Measurements from ENCODE around the gene NAPSA. TPM values are rescaled to one million over a fixed set of nuclear protein-coding genes. Genes with fewer than 3 reads are reported as not detected.
"Not testable (repeated sequence)": the region's sequence is repeated elsewhere in the genome, so short reads cannot be mapped to it uniquely, and the experiment has no call there.

Gene NAPSA
- polyA plus RNA-seq, 3 donors = 0.28 to 2.1 (median 1.4) TPM

GRCh38 chr19:50337031-50337430 is 28.4 kb downstream of the NAPSA start:
- H3K27ac ChIP-seq (ENCODE audit: low read depth, low read length) = not testable (repeated sequence)
- WGBS, 3 donors = 80 to 88% (median 86%) methylated on average over 5 to 6 of the region's 6 CpGs

GRCh38 chr19:50334741-50335421 is 30.6 kb downstream of the NAPSA start:
- WGBS, 3 donors = 93 to 94% (median 93%) methylated on average over 12 of the region's 12 CpGs
- no peak overlapping the region for H3K27ac ChIP-seq (ENCODE audit: low read depth, low read length)

- 10 to 13% (median 11%) methylated on average over 54 of the region's 54 CpGs for WGBS, 3 donors
- no peak overlapping the region for H3K27ac ChIP-seq (ENCODE audit: low read depth, low read length)
Observed at GRCh38 chr19:50333737-50334617, 31.5 kb downstream of the NAPSA start.

GRCh38 chr19:50333235-50333736 is 32.2 kb downstream of the NAPSA start:
- 1% methylated on average over 33 to 34 of the region's 34 CpGs for WGBS, 3 donors
- no peak overlapping the region for H3K27ac ChIP-seq (ENCODE audit: low read depth, low read length)

- H3K27ac ChIP-seq (ENCODE audit: low read depth, low read length) = no peak overlapping the region
- 5 to 13% (median 8%) methylated on average over 18 to 20 of the region's 20 CpGs for WGBS, 3 donors
Observed at GRCh38 chr19:50332244-50333038, 33.0 kb downstream of the NAPSA start.

GRCh38 chr19:50331994-50332243 is 33.5 kb downstream of the NAPSA start:
- no peak overlapping the region for H3K27ac ChIP-seq (ENCODE audit: low read depth, low read length)
- 5 to 23% (median 13%) methylated on average over 2 of the region's 2 CpGs for WGBS, 3 donors

GRCh38 chr19:50331221-50331993 is 34.0 kb downstream of the NAPSA start:
- WGBS, 3 donors = 14 to 23% (median 17%) methylated on average over 10 of the region's 10 CpGs
- H3K27ac ChIP-seq (ENCODE audit: low read depth, low read length) = no peak overlapping the region

- 3 to 4% (median 3%) methylated on average over 32 to 48 of the region's 48 CpGs for WGBS, 3 donors
- no peak overlapping the region for H3K27ac ChIP-seq (ENCODE audit: low read depth, low read length)
Observed at GRCh38 chr19:50330365-50331078, 34.9 kb downstream of the NAPSA start.

GRCh38 chr19:50329926-50330294 is 35.5 kb downstream of the NAPSA start:
- WGBS, 3 donors = 13 to 22% (median 15%) methylated on average over 18 of the region's 18 CpGs
- not testable (repeated sequence) for H3K27ac ChIP-seq (ENCODE audit: low read depth, low read length)

GRCh38 chr19:50329146-50329925 is 36.1 kb downstream of the NAPSA start, which contains the start of gene KCNC3:
TSS of gene KCNC3 (minus strand) at chr19:50329377. CDS start at chr19:50329082, 295 bp downstream.
- no peak within 1 kb of the TSS for H3K27ac ChIP-seq (ENCODE audit: low read depth, low read length)
- WGBS, 3 donors = 1 to 2% (median 1%) methylated on average over 42 to 43 of the region's 43 CpGs

- no peak overlapping the region for H3K27ac ChIP-seq (ENCODE audit: low read depth, low read length)
Observed at GRCh38 chr19:50328873-50329145, 36.6 kb downstream of the NAPSA start.

GRCh38 chr19:50328224-50328872 is 37.1 kb downstream of the NAPSA start:
- no peak overlapping the region for H3K27ac ChIP-seq (ENCODE audit: low read depth, low read length)
- WGBS, 3 donors = 2 to 4% (median 2%) methylated on average over 79 to 104 of the region's 104 CpGs

More at GRCh38 chr19:50328873-50329145, 36.6 kb downstream of the NAPSA start:
- WGBS, 3 donors = 1 to 4% (median 1%) methylated on average over 20 to 40 of the region's 40 CpGs

GRCh38 chr19:50327461-50328223 is 37.8 kb downstream of the NAPSA start:
- no peak overlapping the region for H3K27ac ChIP-seq (ENCODE audit: low read depth, low read length)
- WGBS, 3 donors = 10 to 30% (median 13%) methylated on average over 18 to 20 of the region's 20 CpGs

GRCh38 chr19:50327013-50327412 is 38.4 kb downstream of the NAPSA start:
- no peak overlapping the region for H3K27ac ChIP-seq (ENCODE audit: low read depth, low read length)
- WGBS, 3 donors = 40 to 53% (median 46%) methylated on average over 3 to 4 of the region's 4 CpGs

GRCh38 chr19:50326101-50326664 is 39.3 kb downstream of the NAPSA start:
- no peak overlapping the region for H3K27ac ChIP-seq (ENCODE audit: low read depth, low read length)
- WGBS, 3 donors = 3 to 5% (median 4%) methylated on average over 21 to 26 of the region's 26 CpGs

Measured in adipose tissue (tissue), 3 donors.